GM19455 (cell line): ENCODE data around the gene ASB7.

Experiments used
- ATAC-seq: cut with Tn5 transposase; IDR thresholded peaks from one replicate; pipeline ENCODE4 v1.9.1; 2021; ENCODE audit not compliant: unreplicated experiment

Gene ASB7

GRCh38 chr15:100596792-100597191, 5.6 kb upstream of the ASB7 start:
- peak; percentile 73 for ATAC-seq

GRCh38 chr15:100597862-100598261, 4.5 kb upstream of the ASB7 start:
- ATAC-seq, result no peak

- no peak for ATAC-seq
Observed at GRCh38 chr15:100598655-100599054, 3.7 kb upstream of the ASB7 start.

- ATAC-seq, result no peak
Observed at GRCh38 chr15:100601163-100601562, 1.2 kb upstream of the ASB7 start.

- ATAC-seq, result peak; percentile 19
Observed at GRCh38 chr15:100601617-100602063, 749 bp upstream of the ASB7 start.

GRCh38 chr15:100602823-100603393, 519 bp downstream of the ASB7 start:
- ATAC-seq, result peak; percentile 45

- ATAC-seq, result no peak
Observed at GRCh38 chr15:100612539-100612938, 10.2 kb downstream of the ASB7 start.

GRCh38 chr15:100613208-100613607, 10.8 kb downstream of the ASB7 start:
- no peak for ATAC-seq

GRCh38 chr15:100614336-100614735, 11.9 kb downstream of the ASB7 start:
- ATAC-seq, result no peak

- ATAC-seq, result no peak
Observed at GRCh38 chr15:100614918-100615317, 12.5 kb downstream of the ASB7 start.

- no peak for ATAC-seq
Observed at GRCh38 chr15:100615801-100616200, 13.4 kb downstream of the ASB7 start.

- no peak for ATAC-seq
Observed at GRCh38 chr15:100616700-100617099, 14.3 kb downstream of the ASB7 start.

- no peak for ATAC-seq
Observed at GRCh38 chr15:100623301-100623700, 20.9 kb downstream of the ASB7 start.

- ATAC-seq, result no peak
Observed at GRCh38 chr15:100627789-100628395, 25.5 kb downstream of the ASB7 start.

- no peak for ATAC-seq
Observed at GRCh38 chr15:100628746-100629145, 26.4 kb downstream of the ASB7 start.

GRCh38 chr15:100631831-100632230, 29.4 kb downstream of the ASB7 start:
- ATAC-seq, result no peak

- ATAC-seq, result no peak
Observed at GRCh38 chr15:100633763-100634075, 31.3 kb downstream of the ASB7 start.

- ATAC-seq, result no peak
Observed at GRCh38 chr15:100635406-100636071, 33.1 kb downstream of the ASB7 start.

- ATAC-seq, result no peak
Observed at GRCh38 chr15:100638177-100638730, 35.9 kb downstream of the ASB7 start.

GRCh38 chr15:100642213-100642949, 40.0 kb downstream of the ASB7 start:
- no peak for ATAC-seq

- ATAC-seq, result no peak
Observed at GRCh38 chr15:100642950-100643338, 40.6 kb downstream of the ASB7 start.

GRCh38 chr15:100645671-100646070, 43.3 kb downstream of the ASB7 start:
- ATAC-seq, result no peak
